ENCODE measurements around the gene RRP7A. TPM values are rescaled to one million over a fixed set of nuclear protein-coding genes. Genes with fewer than 3 reads are reported as not detected.

The RRP7A gene
- total RNA-seq, 1 donor: 18.6 TPM

- TF ChIP-seq, protein P1, sequence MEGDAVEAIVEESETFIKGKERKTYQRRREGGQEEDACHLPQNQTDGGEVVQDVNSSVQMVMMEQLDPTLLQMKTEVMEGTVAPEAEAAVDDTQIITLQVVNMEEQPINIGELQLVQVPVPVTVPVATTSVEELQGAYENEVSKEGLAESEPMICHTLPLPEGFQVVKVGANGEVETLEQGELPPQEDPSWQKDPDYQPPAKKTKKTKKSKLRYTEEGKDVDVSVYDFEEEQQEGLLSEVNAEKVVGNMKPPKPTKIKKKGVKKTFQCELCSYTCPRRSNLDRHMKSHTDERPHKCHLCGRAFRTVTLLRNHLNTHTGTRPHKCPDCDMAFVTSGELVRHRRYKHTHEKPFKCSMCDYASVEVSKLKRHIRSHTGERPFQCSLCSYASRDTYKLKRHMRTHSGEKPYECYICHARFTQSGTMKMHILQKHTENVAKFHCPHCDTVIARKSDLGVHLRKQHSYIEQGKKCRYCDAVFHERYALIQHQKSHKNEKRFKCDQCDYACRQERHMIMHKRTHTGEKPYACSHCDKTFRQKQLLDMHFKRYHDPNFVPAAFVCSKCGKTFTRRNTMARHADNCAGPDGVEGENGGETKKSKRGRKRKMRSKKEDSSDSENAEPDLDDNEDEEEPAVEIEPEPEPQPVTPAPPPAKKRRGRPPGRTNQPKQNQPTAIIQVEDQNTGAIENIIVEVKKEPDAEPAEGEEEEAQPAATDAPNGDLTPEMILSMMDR (IDR thresholded peaks at IDR 0.05; ENCODE audit: insufficient read depth, low read length): peak; percentile 75
- H3K4me3 ChIP-seq (ENCODE audit: low read depth, low read length): no peak overlapping the region
- DNase-seq (ENCODE audit: low read depth): peak; percentile 73
Observed at GRCh38 chr22:42473484-42474193, 46.0 kb downstream of the RRP7A start.

GRCh38 chr22:42472671-42473070 is 46.9 kb downstream of the RRP7A start:
- TF ChIP-seq, protein P1 (IDR thresholded peaks at IDR 0.05; ENCODE audit: insufficient read depth, low read length): no peak
- H3K4me3 ChIP-seq (ENCODE audit: low read depth, low read length): no peak overlapping the region
- no peak for DNase-seq (ENCODE audit: low read depth)

GRCh38 chr22:42471441-42471840 is 48.2 kb downstream of the RRP7A start:
- no peak overlapping the region for H3K4me3 ChIP-seq (ENCODE audit: low read depth, low read length)
- TF ChIP-seq, protein P1 (IDR thresholded peaks at IDR 0.05; ENCODE audit: insufficient read depth, low read length): no peak
- no peak for DNase-seq (ENCODE audit: low read depth)

DNA sequence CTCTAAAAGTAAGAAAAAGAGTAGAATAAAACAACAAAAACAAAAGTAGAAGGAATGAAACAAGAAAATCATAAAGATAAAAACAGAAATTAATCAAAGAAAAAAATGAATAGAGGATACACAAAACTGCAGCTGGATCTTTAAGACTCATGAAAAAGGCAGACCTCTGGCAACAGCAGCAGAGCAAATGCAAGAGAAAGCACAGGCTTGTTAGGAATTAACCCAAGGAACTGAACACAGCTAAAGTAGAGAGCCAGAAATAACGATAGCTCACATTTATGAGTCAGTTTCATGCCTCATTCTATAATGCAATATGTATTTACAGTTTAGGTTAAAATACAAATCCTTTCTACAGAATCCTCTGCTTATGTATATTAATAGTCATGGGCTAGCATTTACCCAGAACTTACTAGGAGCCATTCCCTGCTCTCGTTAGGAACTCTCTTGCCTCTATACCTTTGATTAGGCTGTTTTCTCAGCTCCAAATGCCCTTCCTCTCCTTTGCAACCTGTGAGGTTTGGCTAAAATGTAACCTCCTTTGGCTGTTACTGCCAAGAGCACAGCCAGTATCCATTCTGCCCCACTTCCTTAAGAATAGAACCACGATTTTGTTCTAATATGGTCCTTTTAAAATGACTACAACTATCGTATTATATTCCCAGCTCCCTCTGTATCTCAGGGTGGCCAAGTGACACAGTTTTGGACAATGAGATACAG is 49.1 kb downstream of the RRP7A start:
- DNase-seq (ENCODE audit: low read depth): peak; percentile 21
- no peak overlapping the region for H3K4me3 ChIP-seq (ENCODE audit: low read depth, low read length)
- TF ChIP-seq, protein P1 (IDR thresholded peaks at IDR 0.05; ENCODE audit: insufficient read depth, low read length): no peak

DNA sequence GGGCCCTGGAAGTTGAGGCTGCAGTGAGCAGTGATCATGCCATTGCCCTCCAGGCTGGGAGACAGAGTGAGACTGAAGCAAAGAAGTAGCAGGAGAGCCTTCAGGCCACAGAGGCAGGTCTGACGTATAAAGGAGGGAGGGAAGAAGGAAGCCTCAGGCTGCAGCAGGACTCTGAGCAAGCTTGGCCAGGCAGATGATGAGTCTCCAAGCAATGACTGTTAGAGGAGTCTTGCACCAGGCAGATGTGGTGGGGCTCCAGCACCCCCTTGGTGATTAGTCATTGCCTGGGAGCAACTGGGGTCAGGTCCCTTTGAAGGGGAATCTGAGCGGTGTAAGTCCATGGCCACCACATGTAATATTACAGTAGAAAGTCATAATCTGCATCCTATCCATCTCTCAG is 50.8 kb downstream of the RRP7A start:
- TF ChIP-seq, protein P1 (IDR thresholded peaks at IDR 0.05; ENCODE audit: insufficient read depth, low read length): no peak
- no peak overlapping the region for H3K4me3 ChIP-seq (ENCODE audit: low read depth, low read length)
- no peak for DNase-seq (ENCODE audit: low read depth)

GRCh38 chr22:42462016-42462415 is 57.6 kb downstream of the RRP7A start:
- DNase-seq (ENCODE audit: low read depth): no peak
- TF ChIP-seq, protein P1 (IDR thresholded peaks at IDR 0.05; ENCODE audit: insufficient read depth, low read length): no peak
- no peak overlapping the region for H3K4me3 ChIP-seq (ENCODE audit: low read depth, low read length)
